GM10266 (cell line): ENCODE results near the gene ITGB6.
"Not testable (repeated sequence)": the region's sequence is repeated elsewhere in the genome, so short reads cannot be mapped to it uniquely, and the experiment has no call there.

Experiments
- DNase-seq: peaks from one replicate; pipeline ENCODE4 v3.0.0; 2012; ENCODE audit errors: extremely low spot score
- CTCF ChIP-seq: IDR thresholded peaks from 2 replicates; pipeline ENCODE4 v1.5.1; 2012; ENCODE audit warnings: mild to moderate bottlenecking, low read depth; ENCODE audit not compliant: control insufficient read depth, insufficient read depth; ENCODE audit errors: missing control alignments

The ITGB6 gene

GRCh38 chr2:160156665-160157064 lies 43.4 kb downstream of the ITGB6 start:
- TF ChIP-seq CTCF, result no peak
- DNase-seq, result no peak

- no peak for TF ChIP-seq CTCF
- no peak for DNase-seq
These were observed 44.0 kb downstream of the ITGB6 start for GRCh38 chr2:160156100-160156499.

- DNase-seq, result not testable (repeated sequence)
These were observed 51.7 kb downstream of the ITGB6 start for GRCh38 chr2:160148419-160148818.

- DNase-seq, result no peak
- no peak for TF ChIP-seq CTCF
These were observed 54.6 kb downstream of the ITGB6 start for GRCh38 chr2:160145471-160145870.

- no peak for DNase-seq
- no peak for TF ChIP-seq CTCF
These were observed 55.6 kb downstream of the ITGB6 start for GRCh38 chr2:160144280-160144990.

- no peak for DNase-seq
- no peak for TF ChIP-seq CTCF
These were observed 57.6 kb downstream of the ITGB6 start for GRCh38 chr2:160142472-160142871.

GRCh38 chr2:160141912-160142311 lies 58.2 kb downstream of the ITGB6 start:
- no peak for DNase-seq
- no peak for TF ChIP-seq CTCF

GRCh38 chr2:160141419-160141818 lies 58.7 kb downstream of the ITGB6 start:
- TF ChIP-seq CTCF, result no peak
- no peak for DNase-seq
